ENCODE results near the gene CTNNA2.

GRCh38 chr2:80166483-80167171, 653.8 kb downstream of the CTNNA2 start:
- TF ChIP-seq CTCF (IDR thresholded peaks at IDR 0.05) (no peak), POLR2A (IDR thresholded peaks at IDR 0.05) (no peak)

Data from uterus (tissue), 2 donors.